Stomach (tissue), 4 donors: Measurements from ENCODE around the gene MCOLN3.

Experiments used
- POLR2A ChIP-seq, 4 donors: fragments of 450-650 bp; IDR thresholded peaks; one replicate each; pipeline ENCODE4 v1.6.1; 2016; ENCODE audit warnings: antibody characterized with exemption in 4 of 4, control low read depth in 2 of 4, mild to moderate bottlenecking in 1 of 4, moderate library complexity in 1 of 4
- POLR2AphosphoS5 ChIP-seq, 3 donors: sonication (generic); formaldehyde crosslinking; IDR thresholded peaks; one replicate each; pipeline ENCODE4 v1.6.1; 2016; ENCODE audit warnings: antibody characterized with exemption in 3 of 3
- TF ChIP-seq, protein P1 (sequence below), 7 experiments: fragments of 450-650 bp in 4 of 7; fragments of 200-600 bp in 3 of 7; sonication (generic) in 3 of 7; IDR thresholded peaks; one replicate each; pipeline ENCODE4 v1.5.1; 2016 to 2019; ENCODE audit warnings: antibody characterized with exemption in 7 of 7, control low read depth in 2 of 7, mild to moderate bottlenecking in 1 of 7

- TF ChIP-seq POLR2A (IDR thresholded peaks at IDR 0.05) = no peak
- no peak for TF ChIP-seq POLR2AphosphoS5 (IDR thresholded peaks at IDR 0.05)
- TF ChIP-seq, protein P1, sequence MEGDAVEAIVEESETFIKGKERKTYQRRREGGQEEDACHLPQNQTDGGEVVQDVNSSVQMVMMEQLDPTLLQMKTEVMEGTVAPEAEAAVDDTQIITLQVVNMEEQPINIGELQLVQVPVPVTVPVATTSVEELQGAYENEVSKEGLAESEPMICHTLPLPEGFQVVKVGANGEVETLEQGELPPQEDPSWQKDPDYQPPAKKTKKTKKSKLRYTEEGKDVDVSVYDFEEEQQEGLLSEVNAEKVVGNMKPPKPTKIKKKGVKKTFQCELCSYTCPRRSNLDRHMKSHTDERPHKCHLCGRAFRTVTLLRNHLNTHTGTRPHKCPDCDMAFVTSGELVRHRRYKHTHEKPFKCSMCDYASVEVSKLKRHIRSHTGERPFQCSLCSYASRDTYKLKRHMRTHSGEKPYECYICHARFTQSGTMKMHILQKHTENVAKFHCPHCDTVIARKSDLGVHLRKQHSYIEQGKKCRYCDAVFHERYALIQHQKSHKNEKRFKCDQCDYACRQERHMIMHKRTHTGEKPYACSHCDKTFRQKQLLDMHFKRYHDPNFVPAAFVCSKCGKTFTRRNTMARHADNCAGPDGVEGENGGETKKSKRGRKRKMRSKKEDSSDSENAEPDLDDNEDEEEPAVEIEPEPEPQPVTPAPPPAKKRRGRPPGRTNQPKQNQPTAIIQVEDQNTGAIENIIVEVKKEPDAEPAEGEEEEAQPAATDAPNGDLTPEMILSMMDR (IDR thresholded peaks at IDR 0.05) = no peak
These were observed 40.1 kb upstream of the MCOLN3 start for GRCh38 chr1:85088408-85088784.
